Endometrial microvascular endothelial cells (primary cell): ENCODE data around the gene MBD3L5. TPM values are rescaled to one million over a fixed set of nuclear protein-coding genes. Genes with fewer than 3 reads are reported as not detected.
"Not testable (repeated sequence)": the region's sequence is repeated elsewhere in the genome, so short reads cannot be mapped to it uniquely, and the experiment has no call there.

Experiments
- in situ Hi-C: cut with HindIII; loops from 2 replicates; pipeline ENCODE4 v1.10.0; 2017; ENCODE audit warnings: low sequenced_read_pairs, low pct_unique_long_range_greater_than_20kb; ENCODE audit errors: inconsistent ontology term
- total RNA-seq: library from RNA; depleted of rRNA; stranded (reverse); fragments of >200 nt; gene quantifications from one replicate; pipeline ENCODE4 v1.2.3, GENCODE V29; 2015; ENCODE audit errors: inconsistent ontology term

MBD3L5 gene
- total RNA-seq, 1 donor from 2014 or later: not detected

- in situ Hi-C loops: not testable (repeated sequence)
Observed at GRCh38 chr19:7041563-7041962, 11.2 kb downstream of the MBD3L5 start.

DNA sequence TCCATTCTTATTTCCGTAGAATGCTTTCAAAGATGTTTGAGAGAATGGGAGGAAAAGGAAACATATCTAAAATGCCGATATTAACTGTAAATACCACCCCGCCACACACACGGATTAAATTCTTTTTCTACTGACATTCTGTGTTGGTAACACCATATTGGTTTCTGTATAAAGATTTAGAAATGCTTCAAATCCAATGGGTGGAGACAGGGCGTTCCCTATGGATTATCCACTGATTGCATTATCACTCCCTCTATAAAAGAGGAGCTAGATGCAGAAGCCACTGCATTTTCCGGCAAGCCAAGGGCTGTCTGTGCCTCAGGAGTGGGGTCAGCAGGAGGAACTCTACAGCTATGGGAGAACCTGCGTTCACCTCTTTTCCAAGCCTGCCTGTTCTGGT is 18.6 kb downstream of the MBD3L5 start, which contains the start of gene MBD3L2:
MBD3L2 (plus strand) TSS at position 301 of the 400 bp plus-strand sequence; CDS start at position 354, 53 bp downstream.
- in situ Hi-C loops: not testable (repeated sequence)

DNA sequence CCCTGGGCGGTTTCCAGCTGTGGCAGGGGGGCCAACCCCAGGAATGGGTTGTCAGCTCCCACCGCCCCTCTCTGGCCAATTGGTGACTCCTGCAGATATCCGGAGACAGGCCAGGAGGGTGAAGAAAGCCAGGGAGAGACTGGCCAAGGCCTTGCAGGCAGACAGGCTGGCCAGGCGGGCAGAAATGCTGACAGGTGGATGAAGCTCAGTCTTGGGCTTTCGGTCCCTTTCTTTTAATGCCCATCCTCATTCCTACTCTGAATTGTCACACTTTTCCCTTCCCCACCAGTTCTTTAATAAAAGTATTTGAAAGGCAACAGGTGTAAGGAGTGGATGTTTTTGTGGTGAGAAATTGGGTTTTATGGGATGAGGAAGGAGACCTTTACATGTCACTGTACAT is 21.0 kb downstream of the MBD3L5 start:
- in situ Hi-C loops: not testable (repeated sequence)

DNA sequence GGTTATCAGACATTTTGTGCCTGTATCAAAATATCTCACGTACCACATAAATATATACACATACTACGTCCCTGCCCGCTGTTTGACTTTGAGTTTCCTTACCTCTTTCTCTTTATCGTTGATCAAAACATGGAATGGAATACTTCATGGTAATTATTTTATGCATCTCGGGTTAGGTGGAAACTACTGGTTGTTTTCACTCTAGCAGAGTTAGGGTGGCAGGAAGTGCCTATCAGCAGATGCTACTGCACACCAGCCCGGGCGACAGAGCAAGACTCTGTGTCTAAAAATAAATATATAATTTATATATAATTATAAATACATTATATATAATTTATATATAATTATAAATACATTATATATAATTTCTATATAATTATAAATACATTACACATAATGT is 22.5 kb downstream of the MBD3L5 start:
- in situ Hi-C loops: not testable (repeated sequence)

DNA sequence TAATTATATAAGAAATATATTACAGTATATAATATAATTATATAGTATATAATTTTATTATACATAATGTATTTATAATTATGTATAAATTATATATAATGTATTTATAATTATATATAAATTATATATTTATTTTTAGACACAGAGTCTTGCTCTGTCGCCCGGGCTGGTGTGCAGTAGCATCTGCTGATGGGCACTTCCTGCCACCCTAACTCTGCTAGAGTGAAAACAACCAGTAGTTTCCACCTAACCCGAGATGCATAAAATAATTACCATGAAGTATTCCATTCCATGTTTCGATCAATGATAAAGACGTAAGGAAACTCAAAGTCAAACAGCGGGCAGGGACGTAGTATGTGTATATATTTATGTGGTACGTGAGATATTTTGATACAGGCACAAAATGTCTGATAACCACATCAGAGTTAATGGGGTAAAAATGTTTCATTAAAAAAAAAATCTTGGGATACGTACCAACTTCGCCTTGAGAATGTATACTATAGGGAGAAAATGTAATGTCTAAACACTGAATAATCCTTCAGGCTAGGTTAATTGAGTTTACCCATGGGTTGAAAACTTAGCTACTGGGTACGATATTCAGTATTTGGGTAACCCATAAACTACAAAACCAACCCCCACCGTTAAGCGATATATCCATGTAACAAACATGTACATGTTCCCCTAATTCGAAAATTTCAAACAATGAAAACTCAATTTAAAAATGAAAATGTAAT is 24.4 kb downstream of the MBD3L5 start:
- in situ Hi-C loops: not testable (repeated sequence)

- in situ Hi-C loops: not testable (repeated sequence)
Observed at GRCh38 chr19:7055679-7056078, 25.3 kb downstream of the MBD3L5 start.

DNA sequence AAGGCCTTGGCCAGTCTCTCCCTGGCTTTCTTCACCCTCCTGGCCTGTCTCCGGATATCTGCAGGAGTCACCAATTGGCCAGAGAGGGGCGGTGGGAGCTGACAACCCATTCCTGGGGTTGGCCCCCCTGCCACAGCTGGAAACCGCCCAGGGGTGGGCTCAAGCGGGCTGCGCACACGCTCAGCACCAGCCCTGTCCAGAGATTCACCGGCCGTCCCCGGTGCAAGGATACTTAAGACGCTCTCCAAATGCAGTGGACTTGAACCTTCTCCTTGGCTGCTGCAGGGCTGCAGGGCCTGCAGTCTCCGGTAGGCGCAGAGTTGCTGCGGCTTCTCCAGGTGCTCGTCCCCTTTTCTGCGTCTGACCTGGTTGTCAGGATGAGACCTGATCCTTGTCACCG is 26.0 kb downstream of the MBD3L5 start:
- in situ Hi-C loops: not testable (repeated sequence)

DNA sequence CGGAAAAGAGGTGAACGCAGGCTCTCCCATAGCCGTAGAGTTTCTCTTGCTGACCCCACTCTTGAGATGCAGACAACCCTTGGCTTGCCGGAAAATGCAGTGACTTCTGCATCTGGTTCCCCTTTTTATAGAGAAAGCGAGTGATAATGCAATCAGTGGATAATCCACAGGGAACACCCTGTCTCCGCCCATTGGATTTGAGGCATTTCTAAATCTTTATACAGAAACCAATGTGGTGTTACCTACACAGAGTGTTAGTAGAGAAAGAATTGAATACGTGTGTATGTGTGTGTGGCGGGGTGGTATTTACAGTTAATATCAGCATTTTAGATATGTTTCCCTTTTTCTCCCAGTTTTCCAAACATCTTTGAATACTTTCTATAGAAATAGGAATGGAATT is 28.2 kb downstream of the MBD3L5 start, which contains the start of gene MBD3L3:
MBD3L3 (minus strand) TSS at position 101 of the 400 bp plus-strand sequence; CDS start at position 30, 71 bp downstream.
- in situ Hi-C loops: not testable (repeated sequence)

DNA sequence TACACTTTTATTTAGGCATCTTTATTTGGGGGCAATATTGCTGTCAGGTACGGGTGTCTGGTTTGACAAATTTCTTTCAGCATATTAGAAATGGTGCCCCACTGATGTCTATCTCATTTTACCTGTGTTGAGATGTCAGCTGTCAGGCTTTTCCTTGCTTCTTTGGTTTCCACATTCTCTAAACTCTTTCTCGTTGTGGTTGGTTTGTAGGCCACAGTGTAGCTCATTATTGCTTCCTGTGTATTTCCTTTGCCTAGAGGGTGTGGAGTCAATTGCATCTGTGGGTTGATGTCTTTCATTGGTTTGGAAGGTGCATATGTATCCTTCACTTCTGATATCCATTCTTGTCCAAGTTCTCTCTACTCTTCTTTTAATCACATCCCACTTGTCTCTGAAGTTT is 29.6 kb downstream of the MBD3L5 start:
- in situ Hi-C loops: not testable (repeated sequence)

DNA sequence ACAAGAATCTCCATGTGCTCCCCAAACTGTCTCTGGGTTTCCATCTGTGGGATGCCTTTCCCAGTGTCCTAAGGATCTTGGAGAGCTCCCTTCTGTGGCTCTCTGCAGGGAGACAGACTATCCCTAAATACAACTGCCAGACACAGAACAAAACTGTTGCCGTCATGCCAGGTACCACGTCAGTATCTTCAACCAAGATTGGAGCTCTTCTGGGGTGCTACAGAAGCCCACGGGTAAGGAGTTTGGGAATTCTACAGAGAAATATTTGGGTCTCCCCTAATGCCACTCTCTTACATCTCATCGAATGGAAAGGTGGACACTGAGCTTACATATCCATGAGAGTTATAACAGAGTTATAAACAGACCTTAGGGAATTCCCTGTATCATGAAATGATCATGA is 33.0 kb downstream of the MBD3L5 start:
- in situ Hi-C loops: no loop called here

DNA sequence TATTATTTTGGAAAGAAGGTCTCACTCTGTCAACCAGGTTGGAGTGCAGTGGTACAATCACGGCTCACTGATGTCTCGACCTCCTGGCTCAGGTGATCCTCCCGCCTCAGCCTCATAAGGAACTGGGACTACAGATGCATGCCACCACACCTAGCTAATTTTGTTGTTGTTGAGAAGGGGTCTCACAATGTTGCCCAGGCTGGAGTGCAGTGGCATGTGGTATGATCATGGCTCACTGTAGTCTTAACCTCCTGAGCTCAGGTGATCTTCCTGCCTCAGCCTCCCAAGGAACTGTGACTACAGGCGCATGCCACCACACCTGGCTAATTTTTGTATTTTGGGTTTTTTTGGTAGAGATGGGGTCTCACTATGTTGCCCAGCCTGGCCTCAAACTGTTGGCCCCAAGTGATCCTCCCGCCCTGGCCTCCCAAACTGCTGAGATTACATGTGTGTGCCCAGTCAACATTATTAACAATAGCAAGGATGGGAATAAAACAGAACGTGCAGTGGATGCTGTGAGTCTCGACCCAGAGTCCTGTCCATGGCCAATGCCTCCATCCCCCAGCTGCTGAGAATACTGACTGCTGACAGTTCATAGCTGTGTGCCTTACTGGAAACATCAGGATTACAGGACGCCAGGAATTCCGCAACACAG is 33.5 kb downstream of the MBD3L5 start:
- in situ Hi-C loops: no loop called here

DNA sequence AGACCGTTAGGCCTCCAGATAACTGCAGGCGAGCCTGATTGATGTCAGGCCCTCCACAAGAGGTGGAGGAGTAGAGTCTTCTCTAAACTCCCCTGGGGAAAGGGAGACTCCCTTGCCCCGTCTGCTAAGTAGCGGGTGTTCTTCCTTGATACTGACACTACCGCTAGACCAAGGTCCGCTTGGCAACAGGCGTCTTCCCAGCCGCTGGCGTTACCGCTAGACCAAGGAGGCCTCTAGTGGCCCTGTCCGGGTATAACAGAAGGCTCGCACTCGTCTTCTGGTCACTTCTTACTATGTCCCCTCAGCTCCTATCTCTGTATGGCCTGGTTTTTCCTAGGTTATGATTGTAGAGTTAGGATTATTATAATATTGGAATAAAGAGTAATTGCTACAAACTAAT is 36.7 kb downstream of the MBD3L5 start:
- in situ Hi-C loops: not testable (repeated sequence)

DNA sequence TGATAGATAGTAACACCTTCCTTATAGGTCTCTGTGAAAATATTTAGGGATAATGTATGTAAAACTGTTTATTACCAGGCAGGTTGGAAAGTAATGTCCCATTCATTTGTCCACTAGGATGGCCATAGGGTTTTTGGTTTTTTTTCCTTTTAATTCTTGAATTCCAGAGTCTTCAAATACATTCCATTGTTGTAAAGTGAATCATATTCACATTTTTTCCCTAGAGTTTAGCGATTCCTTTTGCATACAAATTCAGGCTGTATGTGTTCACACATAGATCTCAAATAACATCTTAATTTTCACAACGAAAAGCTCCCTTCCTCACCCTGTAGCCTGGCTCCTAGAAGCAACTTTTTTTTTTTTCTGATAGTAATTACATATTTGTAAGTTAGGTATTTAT is 37.3 kb downstream of the MBD3L5 start:
- in situ Hi-C loops: no loop called here

GRCh38 chr19:7068599-7068998 is 38.2 kb downstream of the MBD3L5 start:
- in situ Hi-C loops: no loop called here

GRCh38 chr19:7069042-7069903 is 38.9 kb downstream of the MBD3L5 start, which contains the start of gene ZNF557:
ZNF557 (plus strand) TSS chr19:7069703; CDS start chr19:7075075, 5,372 bp downstream.
- in situ Hi-C loops: no loop called here

DNA sequence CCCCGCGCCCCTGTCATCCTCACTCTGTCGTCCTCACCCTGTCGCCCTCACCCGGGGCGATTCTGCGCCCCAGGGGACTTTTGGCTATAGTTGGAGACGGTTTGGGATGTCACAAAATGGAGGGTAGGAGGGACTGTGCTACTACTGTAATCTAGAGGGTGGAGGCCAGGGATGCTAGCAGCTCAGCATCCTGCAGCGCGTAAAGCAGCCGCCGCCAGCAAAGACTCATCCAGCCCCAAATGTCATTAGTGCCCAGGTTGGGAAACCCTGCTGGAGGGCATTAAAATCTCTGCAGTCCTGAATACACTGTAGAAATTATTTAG is 39.5 kb downstream of the MBD3L5 start:
- in situ Hi-C loops: no loop called here

DNA sequence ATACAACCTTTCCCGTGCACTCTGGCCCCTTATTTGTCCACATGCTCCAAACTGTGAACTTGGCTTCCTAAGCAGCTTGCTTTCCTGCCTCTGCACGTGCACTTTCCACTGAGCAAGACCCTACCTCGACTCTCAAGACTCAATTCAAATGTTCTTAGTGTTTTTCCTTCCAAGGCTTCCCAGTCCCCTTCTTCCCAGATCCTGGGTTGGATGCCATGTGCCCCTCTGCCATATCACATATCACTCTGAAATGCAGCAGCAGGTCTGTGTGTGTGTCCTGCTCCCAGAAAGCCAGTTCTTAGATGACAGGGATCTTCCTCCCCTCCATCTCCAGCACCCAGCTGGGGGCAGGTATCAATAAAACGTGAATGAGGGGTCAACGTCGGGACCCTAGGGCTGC is 42.2 kb downstream of the MBD3L5 start:
- in situ Hi-C loops: no loop called here

DNA sequence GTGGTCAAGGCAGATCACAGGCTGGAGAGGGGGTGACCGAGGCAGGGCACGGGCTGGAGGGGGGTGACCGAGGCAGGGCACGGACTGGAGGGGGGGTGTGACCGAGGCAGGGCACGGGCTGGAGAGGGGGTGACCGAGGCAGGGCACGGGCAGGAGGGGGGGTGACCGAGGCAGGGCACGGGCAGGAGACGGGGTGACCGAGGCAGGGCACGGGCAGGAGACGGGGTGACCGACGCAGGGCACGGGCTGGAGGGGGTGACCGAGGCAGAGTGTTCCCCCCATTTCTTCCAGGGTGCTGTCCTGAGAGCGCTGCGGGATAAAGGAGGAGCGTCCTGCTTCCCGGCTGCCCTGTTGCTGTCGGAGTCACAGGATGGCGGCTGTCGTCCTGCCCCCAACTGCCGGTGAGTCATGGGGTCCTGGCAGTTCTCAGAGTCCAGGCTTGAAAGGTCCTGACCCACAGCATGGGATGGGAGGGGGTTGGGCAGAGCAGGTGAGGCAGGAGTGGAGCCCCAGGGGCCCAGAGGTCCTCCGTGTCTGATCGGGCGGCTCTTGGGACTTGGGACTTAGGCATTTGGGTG is 44.4 kb downstream of the MBD3L5 start:
- in situ Hi-C loops: no loop called here

DNA sequence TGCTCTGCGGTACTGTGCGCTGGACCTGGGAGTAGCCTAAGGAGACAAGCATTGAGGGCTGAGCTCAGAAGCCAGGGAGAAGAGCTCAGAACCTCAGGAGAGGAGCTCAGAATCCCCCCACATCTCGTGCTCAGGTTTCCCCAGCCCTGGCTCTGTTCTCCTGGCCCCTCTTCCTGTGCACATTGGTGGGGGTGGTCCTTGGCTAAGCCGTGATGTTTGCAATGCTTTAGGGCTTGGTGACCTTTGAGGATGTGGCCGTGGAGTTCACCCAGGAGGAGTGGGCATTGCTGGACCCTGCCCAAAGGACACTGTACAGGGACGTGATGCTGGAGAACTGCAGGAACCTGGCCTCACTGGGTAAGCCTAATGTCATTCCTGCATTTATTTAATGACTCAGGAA is 45.8 kb downstream of the MBD3L5 start:
- in situ Hi-C loops: no loop called here
